Kidney capillary endothelial cell (primary cell): Measurements from ENCODE around the gene PPA2.
A peak's percentile ranks its signal among the peaks of the same experiment; 100 is the strongest.
"Not testable (repeated sequence)": the region's sequence is repeated elsewhere in the genome, so short reads cannot be mapped to it uniquely, and the experiment has no call there.

Experiments
- DNase-seq: peaks from one replicate; pipeline ENCODE4 v3.0.0-alpha.2; 2018; ENCODE audit warnings: low spot score

PPA2 gene

DNA sequence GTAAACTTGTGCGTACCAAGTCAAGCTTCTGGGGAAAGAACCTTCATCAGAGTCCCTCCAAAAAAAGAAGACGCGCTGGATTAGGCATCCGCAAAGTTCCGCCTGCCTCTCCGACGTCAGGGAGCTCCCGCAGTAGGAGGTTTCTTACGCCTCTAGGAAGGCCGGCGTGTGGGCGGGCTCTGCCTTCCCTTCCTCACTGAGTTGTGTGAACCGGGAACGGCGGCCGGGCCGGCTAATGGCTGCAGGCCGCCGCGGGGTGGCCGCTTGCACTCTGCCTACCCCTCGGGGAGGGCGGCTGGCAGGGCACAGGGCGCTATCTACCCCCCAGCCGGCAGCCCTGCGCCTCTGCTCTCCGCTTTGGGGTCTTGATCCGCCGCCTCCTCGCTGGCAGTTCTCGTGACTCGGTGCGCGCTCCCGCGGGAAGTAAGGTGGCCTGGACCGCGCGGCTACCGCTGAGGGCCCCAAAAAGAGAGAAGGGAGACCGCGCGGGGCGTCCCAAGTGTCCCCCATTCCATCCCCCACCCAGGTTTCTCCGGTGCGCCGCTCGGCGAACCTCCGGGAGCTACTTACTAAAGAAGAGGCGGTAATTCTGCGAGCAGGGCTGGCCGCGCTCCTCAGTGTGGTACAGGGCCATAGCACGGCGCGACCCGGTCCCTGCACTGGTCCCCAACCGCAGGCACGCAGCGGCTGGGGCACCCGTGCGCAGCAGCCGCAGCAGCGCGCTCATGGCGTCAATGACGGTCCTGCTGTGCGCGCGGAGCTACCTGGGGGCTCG lies at the start of gene PPA2:
Gene PPA2, minus strand, starts transcription at position 739 of the 775 bp plus-strand sequence. Its CDS starts 12 bp downstream, at position 727.
- DNase-seq, result peak; percentile 81

- peak; percentile 32 for DNase-seq
Measured at GRCh38 chr4:105520819-105521790, 47.2 kb upstream of the PPA2 start.

DNA sequence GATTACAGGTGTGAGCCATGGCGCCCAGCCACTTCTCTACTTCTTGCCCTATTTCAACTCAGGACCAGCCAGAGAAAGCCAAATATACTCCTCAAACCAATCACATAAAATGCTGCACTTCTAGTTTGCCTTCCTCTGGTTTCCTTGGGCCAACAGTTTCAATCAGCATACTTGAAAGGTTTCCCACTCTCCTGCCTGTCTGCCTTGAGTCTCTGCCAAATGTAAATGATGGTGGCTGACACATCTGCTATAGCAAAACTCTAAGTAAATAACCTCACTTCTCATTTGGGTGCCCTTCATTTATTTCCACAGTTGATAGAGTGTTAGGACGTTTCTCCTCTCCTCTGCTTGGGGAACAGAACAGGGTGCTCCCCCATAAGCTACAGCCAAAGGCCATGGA lies 36.4 kb upstream of the PPA2 start:
- DNase-seq, result no peak

GRCh38 chr4:105509714-105510113 lies 35.9 kb upstream of the PPA2 start:
- no peak for DNase-seq

- DNase-seq, result no peak
Measured at GRCh38 chr4:105509291-105509690, 35.4 kb upstream of the PPA2 start.

- DNase-seq, result no peak
Measured at GRCh38 chr4:105504744-105505143, 30.9 kb upstream of the PPA2 start.

- no peak for DNase-seq
Measured at GRCh38 chr4:105503484-105503883, 29.6 kb upstream of the PPA2 start.

DNA sequence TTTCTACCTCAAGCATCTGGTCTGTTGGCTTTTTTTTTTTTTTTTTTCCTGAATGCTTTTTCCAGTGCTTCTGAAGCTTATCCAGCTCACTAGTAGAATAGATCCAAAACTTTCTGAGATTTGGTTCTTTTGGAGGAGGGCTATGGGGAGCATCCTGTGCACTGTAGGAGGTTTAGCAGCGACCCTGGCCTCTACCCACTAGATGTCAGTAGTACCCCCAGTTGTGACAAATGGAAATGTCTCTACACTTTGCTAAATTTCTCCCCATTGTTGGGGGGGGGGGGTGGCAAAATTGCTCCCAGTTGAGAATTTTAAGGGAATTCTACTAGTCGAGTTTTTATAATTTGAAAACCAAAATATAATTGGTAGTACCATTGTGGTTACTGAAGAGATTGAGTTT lies 23.0 kb upstream of the PPA2 start:
- no peak for DNase-seq

DNA sequence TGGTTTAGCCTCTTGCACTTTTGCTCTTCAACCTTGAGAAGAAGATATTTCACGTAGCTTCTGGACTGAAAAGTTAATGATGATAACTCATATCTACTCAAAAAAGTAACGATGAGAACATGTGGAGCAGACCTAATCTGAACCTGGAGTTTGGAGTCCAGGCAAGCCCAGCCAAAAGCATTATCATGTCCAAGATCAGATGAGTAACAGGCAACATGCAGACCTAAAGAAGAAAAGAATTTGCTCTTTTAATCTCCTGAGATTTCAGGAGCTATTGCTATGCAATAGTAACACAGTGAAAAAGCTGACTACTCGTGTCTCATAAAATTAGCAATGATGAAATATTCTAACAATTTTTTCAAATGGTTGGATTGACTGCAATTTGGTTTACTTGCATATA lies 21.8 kb upstream of the PPA2 start:
- DNase-seq, result no peak

GRCh38 chr4:105490523-105490922 lies 16.7 kb upstream of the PPA2 start:
- no peak for DNase-seq

DNA sequence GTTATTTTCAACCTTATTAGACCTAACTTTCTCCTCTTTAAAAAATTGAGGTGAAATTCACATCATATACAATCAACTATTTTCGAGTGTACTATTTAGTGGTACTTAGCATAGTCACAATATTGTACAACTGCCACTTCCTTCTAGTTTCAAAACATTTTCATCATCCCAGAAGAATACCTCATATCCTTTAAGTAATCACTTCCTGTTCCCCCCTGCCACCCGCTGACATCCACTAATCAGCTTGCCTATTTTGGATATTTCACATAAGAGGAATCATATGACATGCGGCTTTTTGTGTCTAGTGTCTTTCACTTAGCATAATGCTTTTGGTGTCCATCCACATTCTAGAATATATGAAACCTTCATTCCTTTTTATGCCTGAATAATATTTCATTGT lies 10.0 kb upstream of the PPA2 start:
- no peak for DNase-seq

DNA sequence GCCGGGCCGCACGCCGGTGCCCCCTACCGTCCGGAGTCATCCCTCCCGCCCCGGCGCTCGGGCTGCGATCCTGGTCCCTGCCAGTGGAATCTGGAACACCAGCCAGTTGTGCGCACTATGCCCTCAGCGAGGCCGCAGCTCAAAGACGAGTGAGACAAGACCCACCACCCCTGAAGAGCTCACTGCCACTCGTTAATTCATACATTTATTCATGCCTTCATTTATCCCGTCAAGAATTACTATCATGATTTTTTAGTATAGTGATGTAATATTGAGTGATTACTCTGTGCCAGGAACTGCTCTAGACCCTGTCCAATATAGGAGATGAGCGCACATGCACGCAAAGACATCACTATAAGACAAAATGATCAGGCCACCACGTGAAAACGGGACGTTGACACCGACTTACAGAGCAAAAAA lies 247 bp upstream of the PPA2 start:
- peak; percentile 74 for DNase-seq

- DNase-seq, result no peak
Measured at GRCh38 chr4:105472871-105473323, 965 bp downstream of the PPA2 start.

DNA sequence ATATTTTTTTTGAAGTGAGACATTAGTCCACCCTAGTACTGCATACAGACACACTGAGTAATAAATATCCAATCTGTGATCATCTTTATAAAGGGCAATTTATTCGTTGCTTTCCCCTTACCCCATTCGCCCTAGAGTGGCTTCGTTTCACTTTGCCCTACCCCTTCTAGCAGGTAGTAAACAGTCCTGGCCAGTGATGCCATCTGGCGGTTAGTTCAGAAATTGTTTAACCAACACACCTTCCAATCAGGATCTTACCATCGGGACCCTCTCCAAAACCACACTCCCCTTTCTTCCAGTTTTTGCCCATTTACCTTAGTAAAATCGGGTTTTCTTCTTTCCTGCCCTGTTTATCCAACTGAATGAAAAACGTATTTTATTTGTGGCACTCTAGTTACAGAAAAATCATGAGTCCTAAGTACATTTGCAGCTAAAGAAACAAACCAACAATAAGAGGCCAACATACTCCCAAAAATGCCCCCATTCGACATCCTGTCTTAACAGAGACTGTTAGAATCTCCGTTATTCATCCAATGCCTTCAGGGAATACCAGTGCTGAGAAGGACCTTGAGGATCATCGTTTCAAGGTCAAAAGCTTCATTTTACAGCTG lies 2.2 kb downstream of the PPA2 start:
- peak; percentile 70 for DNase-seq

GRCh38 chr4:105470766-105471165 lies 3.1 kb downstream of the PPA2 start:
- DNase-seq, result no peak

DNA sequence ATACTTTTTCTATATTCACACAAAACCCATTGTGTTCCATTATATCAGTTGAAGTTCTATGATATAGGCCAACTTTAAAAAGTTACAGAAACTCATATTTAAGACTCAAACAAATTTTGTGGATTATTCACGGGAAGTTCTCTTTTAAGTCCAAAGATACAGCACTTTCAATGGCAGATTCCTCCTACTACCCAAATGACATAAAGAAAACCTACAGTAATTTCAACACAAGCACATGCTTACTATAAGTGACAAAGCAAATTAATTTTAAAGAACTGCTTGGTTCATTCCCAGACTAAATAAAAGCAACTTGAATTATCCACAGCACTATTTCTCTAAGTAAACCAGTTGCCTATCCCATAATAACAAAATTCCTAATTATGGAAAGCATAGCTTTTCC lies 4.1 kb downstream of the PPA2 start:
- no peak for DNase-seq

- no peak for DNase-seq
Measured at GRCh38 chr4:105466580-105466979, 7.3 kb downstream of the PPA2 start.

GRCh38 chr4:105464563-105464962 lies 9.3 kb downstream of the PPA2 start:
- not testable (repeated sequence) for DNase-seq

DNA sequence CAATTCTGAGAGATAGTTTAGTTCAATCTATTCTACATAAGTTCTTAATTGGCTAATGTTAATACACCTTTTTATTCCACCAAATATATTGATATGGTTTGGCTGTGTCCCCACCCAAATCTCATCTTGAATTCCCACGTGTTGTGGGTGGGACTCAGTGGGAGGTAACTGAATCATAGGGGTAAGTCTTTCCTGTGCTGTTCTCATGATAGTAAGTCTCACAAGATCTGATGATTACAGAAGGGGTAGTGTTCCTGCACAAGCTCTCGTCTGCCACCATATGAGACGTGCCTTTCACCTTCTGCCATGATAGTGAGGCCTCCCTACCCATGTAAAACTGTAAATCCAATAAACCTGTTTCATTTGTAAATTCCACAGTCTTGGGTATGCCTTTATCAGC lies 11.3 kb downstream of the PPA2 start:
- DNase-seq, result no peak

DNA sequence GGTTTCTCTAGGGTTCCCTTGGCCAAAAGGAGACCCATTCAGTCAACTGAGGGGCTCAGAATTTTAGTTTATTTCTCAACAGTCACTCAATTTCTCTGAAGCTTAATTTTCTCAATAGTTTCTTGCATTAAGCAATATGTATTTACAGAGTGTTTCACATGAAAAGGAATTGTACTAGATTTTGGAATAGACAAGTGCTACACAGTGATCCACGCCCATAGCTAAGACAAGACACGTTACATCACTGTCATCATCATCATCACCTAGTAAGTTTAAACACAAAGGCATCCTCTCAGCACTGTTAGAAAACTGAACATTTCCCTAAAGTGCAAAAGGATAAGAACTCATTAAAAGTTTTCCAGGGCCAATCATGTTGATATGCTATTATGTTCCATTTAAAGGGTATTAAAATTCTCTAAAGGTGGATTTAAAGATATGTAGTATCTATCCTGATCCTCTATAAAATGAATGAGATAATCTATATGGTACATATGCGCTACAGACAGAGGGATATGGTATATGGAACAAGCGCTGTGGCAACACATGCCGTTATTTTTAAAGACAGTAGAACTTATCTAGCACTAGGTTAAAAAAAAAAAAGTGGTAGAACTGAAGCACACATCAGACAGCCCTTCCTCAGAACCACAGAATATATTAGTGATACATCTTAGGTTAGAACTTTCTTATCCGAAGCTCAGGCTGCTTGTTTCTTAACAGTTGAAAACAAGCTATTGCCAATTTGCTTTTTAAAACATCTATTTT lies 12.1 kb downstream of the PPA2 start:
- no peak for DNase-seq

GRCh38 chr4:105461221-105461620 lies 12.6 kb downstream of the PPA2 start:
- no peak for DNase-seq

- no peak for DNase-seq
Measured at GRCh38 chr4:105460306-105460705, 13.6 kb downstream of the PPA2 start.
